ENCODE measurements around the gene WWP2.

GRCh38 chr16:69894676-69895075 is 132.5 kb downstream of the WWP2 start:
- TF ChIP-seq, protein P1, sequence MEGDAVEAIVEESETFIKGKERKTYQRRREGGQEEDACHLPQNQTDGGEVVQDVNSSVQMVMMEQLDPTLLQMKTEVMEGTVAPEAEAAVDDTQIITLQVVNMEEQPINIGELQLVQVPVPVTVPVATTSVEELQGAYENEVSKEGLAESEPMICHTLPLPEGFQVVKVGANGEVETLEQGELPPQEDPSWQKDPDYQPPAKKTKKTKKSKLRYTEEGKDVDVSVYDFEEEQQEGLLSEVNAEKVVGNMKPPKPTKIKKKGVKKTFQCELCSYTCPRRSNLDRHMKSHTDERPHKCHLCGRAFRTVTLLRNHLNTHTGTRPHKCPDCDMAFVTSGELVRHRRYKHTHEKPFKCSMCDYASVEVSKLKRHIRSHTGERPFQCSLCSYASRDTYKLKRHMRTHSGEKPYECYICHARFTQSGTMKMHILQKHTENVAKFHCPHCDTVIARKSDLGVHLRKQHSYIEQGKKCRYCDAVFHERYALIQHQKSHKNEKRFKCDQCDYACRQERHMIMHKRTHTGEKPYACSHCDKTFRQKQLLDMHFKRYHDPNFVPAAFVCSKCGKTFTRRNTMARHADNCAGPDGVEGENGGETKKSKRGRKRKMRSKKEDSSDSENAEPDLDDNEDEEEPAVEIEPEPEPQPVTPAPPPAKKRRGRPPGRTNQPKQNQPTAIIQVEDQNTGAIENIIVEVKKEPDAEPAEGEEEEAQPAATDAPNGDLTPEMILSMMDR (IDR thresholded peaks at IDR 0.05; ENCODE audit: low read length): no peak
- TF ChIP-seq EZH2phosphoT487 (IDR thresholded peaks at IDR 0.05; ENCODE audit: low read length): no peak
- TF ChIP-seq EZH2 (optimal IDR thresholded peaks at IDR 0.05; ENCODE audit: low read depth, low read length): no peak

All from MM.1S (cell line).